Mesenteric fat pad (tissue), 1 donor: ENCODE results near the gene PPFIBP2. TPM values are rescaled to one million over a fixed set of nuclear protein-coding genes. Genes with fewer than 3 reads are reported as not detected.

Experiments used
- DNase-seq: peaks from one replicate; pipeline ENCODE4 v3.0.0-alpha.2; 2020; ENCODE audit warnings: low spot score
- total RNA-seq: library from RNA; stranded (reverse); fragmentation: NEBNext Ultra II Directional; extraction: Animal tissue kit (Norgen Biotek cat#: 25700); gene quantifications from one replicate; pipeline ENCODE4 v1.2.1, GENCODE V29; 2021
- donor health status: DM: yes; HTN: yes; CAD: no.

Gene PPFIBP2
- total RNA-seq, 1 donor from 2014 or later: 37.5 TPM

- DNase-seq: no peak
Observed at GRCh38 chr11:7621090-7621489, 107.3 kb downstream of the PPFIBP2 start.

DNA sequence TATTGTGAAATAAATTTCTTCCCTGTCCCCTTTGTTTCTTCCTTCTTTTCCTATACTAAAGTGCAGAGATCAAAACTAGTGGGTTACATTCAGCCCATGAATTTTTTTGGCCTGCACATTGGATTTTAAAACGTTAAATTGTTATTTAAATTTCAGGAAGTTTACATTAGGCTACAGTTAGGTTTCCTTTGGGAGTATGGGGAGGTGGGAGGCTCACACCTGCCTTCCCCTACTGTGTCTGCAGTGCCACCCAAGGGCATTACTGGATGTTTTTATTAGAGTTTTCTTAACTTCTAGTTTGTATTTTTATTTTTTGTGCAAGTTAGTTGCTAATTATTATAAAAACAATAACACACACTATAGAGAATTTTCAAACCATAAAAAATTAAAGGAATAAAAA, 107.8 kb downstream of the PPFIBP2 start:
- DNase-seq: no peak

DNA sequence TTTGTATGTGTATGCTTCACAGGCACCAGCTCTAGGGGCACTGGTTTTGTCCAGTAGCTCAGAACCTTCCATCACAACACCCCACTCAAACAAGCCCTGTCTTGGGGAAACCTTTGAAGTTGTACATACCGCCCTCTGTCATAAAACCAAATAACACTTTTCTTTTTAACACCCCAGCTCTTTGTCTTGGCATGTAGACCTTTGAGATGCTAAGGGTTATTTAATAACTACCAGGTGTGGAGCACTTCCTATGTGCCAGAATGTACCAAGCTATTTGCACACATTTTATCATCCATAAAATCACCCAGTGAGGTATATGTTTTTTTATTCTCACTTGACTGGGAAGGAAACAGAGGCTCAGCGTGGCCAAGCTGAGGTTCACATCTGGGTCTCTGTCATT, 108.9 kb downstream of the PPFIBP2 start:
- DNase-seq: no peak

DNA sequence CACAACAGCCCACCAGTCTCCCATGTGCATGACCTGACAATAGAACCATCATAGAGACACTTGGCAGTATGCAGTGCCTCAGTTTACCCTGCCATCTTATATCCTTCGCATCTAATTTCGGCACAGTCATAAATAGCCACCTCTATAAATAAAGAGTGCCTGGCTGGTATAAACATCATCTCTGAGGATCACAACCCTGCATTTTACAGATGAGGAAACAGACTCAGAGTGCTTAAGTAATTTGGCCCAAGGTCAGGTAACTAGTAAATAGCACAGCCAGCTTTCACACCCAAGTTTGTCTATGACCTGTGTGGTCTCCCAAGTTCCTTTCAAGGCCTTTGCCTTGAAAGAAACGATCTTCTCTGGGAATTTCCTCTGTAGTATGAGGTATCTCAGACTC, 114.9 kb downstream of the PPFIBP2 start:
- DNase-seq: no peak

- no peak for DNase-seq
Observed at GRCh38 chr11:7630002-7630401, 116.2 kb downstream of the PPFIBP2 start.

DNA sequence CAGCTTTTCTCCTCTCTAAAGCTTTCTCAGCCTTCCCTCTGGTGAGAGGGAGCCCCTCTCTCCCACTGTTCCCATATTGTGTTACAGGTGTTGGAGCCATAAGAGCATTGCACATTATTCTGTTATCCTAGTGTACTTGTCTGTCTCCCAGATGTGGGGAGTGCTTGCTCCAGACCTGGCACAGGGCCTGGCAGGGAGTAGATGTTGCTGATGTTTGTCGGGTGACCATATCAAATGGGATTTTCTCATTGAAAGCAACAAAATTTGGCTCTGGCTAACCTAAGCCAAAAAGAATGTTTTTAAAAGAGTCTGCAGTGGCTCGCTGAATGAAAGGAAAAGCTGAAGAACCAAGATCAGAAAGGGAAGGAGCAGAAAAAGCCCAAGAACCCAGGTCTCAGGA, 118.4 kb downstream of the PPFIBP2 start:
- no peak for DNase-seq

- DNase-seq: no peak
Observed at GRCh38 chr11:7635137-7635536, 121.3 kb downstream of the PPFIBP2 start.

DNA sequence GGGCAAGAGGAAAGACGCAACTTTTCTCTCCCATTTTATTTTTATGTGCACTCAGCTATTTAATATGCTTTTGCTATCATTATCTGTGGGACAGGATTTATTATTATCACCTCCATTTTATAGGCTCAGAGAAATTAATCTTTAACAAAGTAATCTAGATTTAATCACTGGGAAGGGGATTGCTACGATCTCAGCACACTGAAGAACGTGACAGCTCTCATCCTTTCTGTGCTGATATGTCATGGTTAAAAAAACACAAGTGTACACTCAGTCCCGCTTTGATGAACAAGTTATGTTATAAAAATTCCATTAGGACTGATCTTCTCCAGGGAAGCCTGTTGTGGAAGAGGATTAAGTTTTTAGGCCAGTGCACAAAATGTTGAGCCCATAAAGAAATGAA, 121.9 kb downstream of the PPFIBP2 start:
- no peak for DNase-seq

- no peak for DNase-seq
Observed at GRCh38 chr11:7636350-7636749, 122.6 kb downstream of the PPFIBP2 start.

- DNase-seq: no peak
Observed at GRCh38 chr11:7637447-7638157, 123.8 kb downstream of the PPFIBP2 start.

DNA sequence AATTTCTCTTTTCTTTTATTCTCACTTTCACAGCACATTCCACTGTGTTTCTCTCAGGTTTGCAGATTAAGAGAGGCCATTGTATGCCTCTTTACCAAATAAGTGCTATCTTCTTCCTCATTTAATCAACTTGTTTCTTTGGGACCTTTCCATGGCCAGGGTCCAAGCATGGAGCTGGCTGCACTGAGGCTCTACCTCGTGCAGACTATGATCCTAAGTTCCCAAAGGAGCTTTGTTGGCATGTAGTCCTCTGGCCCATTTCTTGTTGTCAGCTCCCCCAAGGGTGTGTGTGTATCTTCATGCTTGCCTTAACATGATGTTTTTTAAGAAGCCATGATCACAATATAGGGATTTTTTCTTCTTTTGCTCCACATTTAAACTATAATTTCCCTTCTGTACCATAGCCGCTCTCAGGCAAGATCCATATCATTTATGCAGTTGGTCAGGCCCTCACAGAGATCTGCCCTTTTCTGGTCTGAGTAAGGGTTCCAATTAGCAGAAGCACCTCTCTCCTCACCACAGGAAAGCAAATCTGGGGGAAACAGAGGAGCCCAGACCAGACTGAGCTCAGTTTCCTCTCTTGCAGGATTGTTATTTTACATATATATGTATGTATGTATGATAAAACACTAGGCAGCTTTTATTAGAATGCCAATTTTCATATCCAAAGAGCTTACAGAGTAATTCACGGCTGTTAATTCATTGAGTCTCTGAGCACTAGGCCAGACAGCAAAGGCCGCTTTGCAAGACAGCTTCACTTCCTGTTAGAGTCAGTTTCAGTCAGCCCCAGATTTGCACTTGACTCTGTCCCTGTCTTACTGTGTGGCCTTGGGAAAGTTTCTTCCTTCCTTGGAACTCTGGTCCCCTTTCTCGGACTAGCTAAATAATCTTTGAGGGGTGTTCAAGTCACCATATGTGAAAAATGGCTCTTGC, 125.2 kb downstream of the PPFIBP2 start:
- no peak for DNase-seq

- DNase-seq: no peak
Observed at GRCh38 chr11:7639643-7640025, 125.8 kb downstream of the PPFIBP2 start.

GRCh38 chr11:7640816-7641215, 127.0 kb downstream of the PPFIBP2 start:
- no peak for DNase-seq

- DNase-seq: no peak
Observed at GRCh38 chr11:7642747-7643146, 128.9 kb downstream of the PPFIBP2 start.

GRCh38 chr11:7643314-7643713, 129.5 kb downstream of the PPFIBP2 start:
- DNase-seq: no peak

GRCh38 chr11:7645206-7645605, 131.4 kb downstream of the PPFIBP2 start:
- no peak for DNase-seq

DNA sequence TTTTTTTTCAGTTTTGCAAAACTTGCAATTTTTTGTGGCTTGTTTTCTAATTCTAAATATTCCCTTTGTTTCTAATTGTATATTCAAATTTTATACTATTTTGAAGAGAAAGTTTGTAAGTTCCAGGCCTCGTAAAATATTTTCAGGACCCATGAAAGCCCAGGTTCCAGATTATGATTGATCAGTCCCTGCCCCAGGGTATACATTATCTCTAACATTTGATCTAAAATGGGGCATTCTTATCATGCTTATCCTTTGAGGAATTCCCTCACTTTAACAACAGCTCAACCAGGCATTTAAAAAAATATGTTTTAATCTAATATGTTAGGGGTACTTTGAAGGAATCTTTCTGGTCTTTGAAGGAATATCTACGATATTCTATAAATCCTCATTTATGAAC, 133.1 kb downstream of the PPFIBP2 start:
- DNase-seq: no peak

- no peak for DNase-seq
Observed at GRCh38 chr11:7648264-7648663, 134.5 kb downstream of the PPFIBP2 start.

DNA sequence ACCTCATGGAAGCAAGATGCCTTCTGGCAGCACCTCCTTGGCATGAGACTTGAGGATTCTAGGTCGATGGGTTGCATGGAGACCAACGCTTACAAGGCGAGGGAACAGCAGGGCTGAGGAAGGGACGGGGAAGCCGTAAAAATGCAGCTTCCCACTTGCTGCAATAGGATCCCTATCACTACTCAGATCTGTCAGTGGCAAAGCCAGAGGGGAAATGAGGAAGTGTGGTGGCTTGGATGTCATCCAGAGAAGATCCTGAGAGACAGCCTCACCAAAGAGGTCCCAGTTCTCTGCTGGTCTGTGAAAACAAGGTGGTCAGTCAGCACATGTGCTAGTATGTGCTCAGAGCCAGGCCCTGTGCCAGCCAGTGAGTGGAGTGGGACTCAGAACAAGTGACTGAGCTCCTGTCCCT, 137.3 kb downstream of the PPFIBP2 start:
- DNase-seq: no peak

DNA sequence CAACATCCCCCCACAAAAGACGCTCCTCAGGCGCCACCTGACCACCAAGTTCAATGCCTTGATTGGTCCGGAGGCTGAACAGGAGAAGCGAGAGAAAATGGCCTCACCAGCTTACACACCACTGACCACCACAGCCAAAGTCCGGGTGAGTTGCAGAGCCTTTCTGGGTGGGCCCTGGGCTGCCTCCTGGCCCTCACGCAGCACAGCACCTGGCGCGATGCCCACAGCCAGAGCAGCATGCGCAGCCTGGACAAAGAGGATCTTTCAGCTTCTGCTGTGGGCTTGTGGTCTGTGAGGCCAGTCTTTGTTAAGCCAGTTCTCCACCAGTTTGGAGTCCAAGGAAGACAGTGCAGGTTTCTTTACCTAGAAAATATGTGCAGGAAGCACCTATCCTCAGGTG, 137.9 kb downstream of the PPFIBP2 start:
- DNase-seq: no peak

- no peak for DNase-seq
Observed at GRCh38 chr11:7654195-7654705, 140.5 kb downstream of the PPFIBP2 start.
